ENCODE results near the gene SLCO3A1. TPM values are rescaled to one million over a fixed set of nuclear protein-coding genes. Genes with fewer than 3 reads are reported as not detected.
A peak's percentile ranks its signal among the peaks of the same experiment; 100 is the strongest.

Gene SLCO3A1
- total and polyA plus RNA-seq, 2 of the 8 experiments (the other 6 are each of a cell fraction or from before 2014, with no cell fraction given): 15.1 to 20.4 TPM

DNA sequence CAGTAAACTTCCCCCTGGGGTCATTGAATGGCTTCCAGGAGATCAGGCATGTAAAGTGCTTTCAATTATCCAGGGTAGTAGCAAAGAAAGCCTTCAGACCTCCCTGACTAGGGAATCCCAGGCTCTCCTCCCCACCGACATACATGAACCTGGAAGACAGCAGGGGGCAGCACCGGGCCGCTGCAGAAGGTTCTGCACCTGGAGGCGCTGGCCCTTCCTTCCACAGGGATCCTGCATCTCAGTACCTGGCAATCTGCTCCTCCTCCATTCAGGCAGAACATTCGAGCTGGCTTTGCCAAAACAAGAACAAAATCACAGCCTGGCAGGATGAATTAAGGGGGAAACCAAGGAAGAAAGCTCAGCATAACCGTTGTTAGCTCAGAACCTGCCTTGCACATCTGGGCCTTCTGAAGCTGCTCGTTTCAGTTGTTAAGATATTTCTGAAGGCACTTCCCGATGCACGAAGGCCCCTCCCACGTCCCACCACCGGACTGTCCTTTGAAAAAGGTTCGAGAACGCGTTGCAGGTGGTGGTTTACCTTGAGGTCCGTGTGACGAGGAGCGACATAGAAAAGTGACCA lies 237.7 kb downstream of the SLCO3A1 start:
- Histone ChIP-seq H3K14ac (ENCODE audit: insufficient read length) (no peak overlapping the region), H3K23ac (ENCODE audit: insufficient read length) (no peak overlapping the region), H3K27ac (ENCODE audit: low read depth, low read length) (no peak overlapping the region), H3K79me2 (ENCODE audit: control insufficient read depth in 1 of 2, insufficient read depth in 2 of 2, low read length in 2 of 2) (no peaks in the 10 kb centered on the region), H4K91ac (replicated peaks; ENCODE audit: insufficient read length, low read length) (no peak overlapping the region), H2BK20ac (ENCODE audit: low read length) (no peak overlapping the region), H4K8ac (ENCODE audit: extremely low read depth, insufficient read depth, low read length) (no peak overlapping the region), H2BK12ac (ENCODE audit: low read depth, low read length) (no peak overlapping the region), H3K4me3 (ENCODE audit: extremely low read depth in 1 of 4, insufficient read depth in 2 of 4, low read depth in 3 of 4, low read length in 4 of 4) (no peak overlapping the region), H3K36me3 (ENCODE audit: control insufficient read depth in 2 of 4, insufficient read depth in 4 of 4, low read length in 3 of 4) (no peaks in the 10 kb centered on the region), H3K9ac (replicated peaks in 1 of 4; ENCODE audit: extremely low read depth in 1 of 4, low read depth in 3 of 4, low read length in 3 of 4) (no peak overlapping the region), H3K4me2 (ENCODE audit: insufficient read depth in 1 of 2, low read depth in 2 of 2, low read length in 2 of 2) (no peak overlapping the region), H3K4ac (replicated peaks; ENCODE audit: insufficient read length, low read depth, low read length) (no peak overlapping the region), H3K18ac (ENCODE audit: extremely low read depth, low read length) (no peak overlapping the region), H3K23me2 (ENCODE audit: low read depth, low read length) (no peaks in the 10 kb centered on the region), H2BK5ac (ENCODE audit: low read depth, low read length) (peak overlapping the region; percentile 38; the same call in 1 of the 2 replicates), H2AFZ (ENCODE audit: low read length) (no peak overlapping the region), H2AK5ac (ENCODE audit: low read depth, low read length) (no peak overlapping the region), H3K9me3 (ENCODE audit: insufficient read depth in 2 of 2, low read depth in 1 of 2, low read length in 1 of 2) (no peaks in the 10 kb centered on the region), H2BK120ac (replicated peaks; ENCODE audit: low read depth, low read length) (no peak overlapping the region), H3K79me1 (ENCODE audit: low read depth, low read length) (no peaks in the 10 kb centered on the region), H4K20me1 (replicated peaks in 1 of 2; ENCODE audit: control insufficient read depth in 1 of 2, insufficient read depth in 2 of 2, low read length in 2 of 2) (no peaks in the 10 kb centered on the region), H3K4me1 (replicated peaks in 1 of 4; ENCODE audit: control insufficient read depth in 3 of 4, insufficient read depth in 4 of 4, low read length in 3 of 4) (peaks cover 0 to 3% (median 0%) of the 10 kb centered on the region in 4 experiments; a peak in 2 of 7 replicates), H3K27me3 (replicated peaks in 1 of 4; ENCODE audit: control insufficient read depth in 3 of 4, extremely low read depth in 1 of 4, insufficient read depth in 3 of 4, low read length in 3 of 4) (no peaks in the 10 kb centered on the region), H4K5ac (ENCODE audit: insufficient read length, low read depth, low read length) (no peak overlapping the region), H3K56ac (replicated peaks; ENCODE audit: insufficient read length, low read depth, low read length) (no peak overlapping the region), H2BK15ac (ENCODE audit: low read length) (no peak overlapping the region)
- FAIRE-seq (peak; percentile 62), DNase-seq (ENCODE audit: low read depth in 1 of 2, low spot score in 2 of 2) (peak in 1 of 2 experiments; percentile 94)
- WGBS, 2 experiments (ENCODE audit: extremely low coverage in 1 of 2, insufficient coverage in 1 of 2, insufficient read length in 1 of 2, insufficient replicate concordance in 2 of 2, low coverage in 1 of 2, low lambda C conversion rate in 2 of 2, missing lambda C conversion rate in 1 of 2): 71% methylated on average over 17 of the region's 17 CpGs; no CpG with 5 or more reads in 1 of the 2 experiments
- ChIA-PET CTCF (ENCODE audit: partially characterized antibody) (interaction anchor here (0.6 to 3.2 kb wide), 52 partner anchors 9 to 1859 kb away, joined by 3 to 32 read pairs (median 4); partner anchors contain the start of gene ST8SIA2), POLR2A (ENCODE audit: partially characterized antibody) (no interaction called here)
- peak; percentile 81 for TF ChIP-seq TCF12 (IDR thresholded peaks at IDR 0.05; ENCODE audit: low read depth, low read length)
- TF ChIP-seq HDAC2 (IDR thresholded peaks at IDR 0.05; ENCODE audit: borderline replicate concordance in 1 of 2, low read depth in 2 of 2, low read length in 2 of 2): 0 out of 4 replicates have a peak, but pooled peaks of 1 of the 2 experiments have one; percentile 24
- peak; percentile 54; the same call in 1 of the 2 replicates for TF ChIP-seq YY1 (IDR thresholded peaks at IDR 0.05; ENCODE audit: low read depth, low read length)
- TF ChIP-seq CREB1 (IDR thresholded peaks at IDR 0.05): no peak
- TF ChIP-seq, protein P1, sequence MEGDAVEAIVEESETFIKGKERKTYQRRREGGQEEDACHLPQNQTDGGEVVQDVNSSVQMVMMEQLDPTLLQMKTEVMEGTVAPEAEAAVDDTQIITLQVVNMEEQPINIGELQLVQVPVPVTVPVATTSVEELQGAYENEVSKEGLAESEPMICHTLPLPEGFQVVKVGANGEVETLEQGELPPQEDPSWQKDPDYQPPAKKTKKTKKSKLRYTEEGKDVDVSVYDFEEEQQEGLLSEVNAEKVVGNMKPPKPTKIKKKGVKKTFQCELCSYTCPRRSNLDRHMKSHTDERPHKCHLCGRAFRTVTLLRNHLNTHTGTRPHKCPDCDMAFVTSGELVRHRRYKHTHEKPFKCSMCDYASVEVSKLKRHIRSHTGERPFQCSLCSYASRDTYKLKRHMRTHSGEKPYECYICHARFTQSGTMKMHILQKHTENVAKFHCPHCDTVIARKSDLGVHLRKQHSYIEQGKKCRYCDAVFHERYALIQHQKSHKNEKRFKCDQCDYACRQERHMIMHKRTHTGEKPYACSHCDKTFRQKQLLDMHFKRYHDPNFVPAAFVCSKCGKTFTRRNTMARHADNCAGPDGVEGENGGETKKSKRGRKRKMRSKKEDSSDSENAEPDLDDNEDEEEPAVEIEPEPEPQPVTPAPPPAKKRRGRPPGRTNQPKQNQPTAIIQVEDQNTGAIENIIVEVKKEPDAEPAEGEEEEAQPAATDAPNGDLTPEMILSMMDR (IDR thresholded peaks at IDR 0.05; ENCODE audit: control extremely low read depth in 1 of 3, insufficient read depth in 1 of 3, low read depth in 1 of 3, low read length in 3 of 3): peak; percentile 78 to 91 (median 85)
- TF ChIP-seq RAD21 (IDR thresholded peaks at IDR 0.05 in 1 of 2, conservative IDR thresholded peaks at IDR 0.05 in 1 of 2; ENCODE audit: low read depth in 2 of 2, low read length in 2 of 2): peak; percentile 87 to 91
- TF ChIP-seq BCL11A (IDR thresholded peaks at IDR 0.05; ENCODE audit: low read depth in 2 of 2, low read length in 2 of 2): no peak
- peak; percentile 7 for TF ChIP-seq NANOG (IDR thresholded peaks at IDR 0.05; ENCODE audit: insufficient read depth, low read depth, low read length, poor library complexity, severe bottlenecking)
